Neural progenitor cell (in vitro differentiated cells): ENCODE data around the gene AP2A2.

ENCODE experiments used
- CTCF ChIP-seq: fragments of 200-600 bp; sonication (generic); IDR thresholded peaks from 2 replicates; pipeline ENCODE4 v1.5.1; 2017; ENCODE audit warnings: antibody characterized with exemption, mild to moderate bottlenecking
- EZH2phosphoT487 ChIP-seq: fragments of 200-600 bp; sonication (generic); IDR thresholded peaks from 2 replicates; pipeline ENCODE4 v1.6.1; 2017; ENCODE audit warnings: antibody characterized with exemption

DNA sequence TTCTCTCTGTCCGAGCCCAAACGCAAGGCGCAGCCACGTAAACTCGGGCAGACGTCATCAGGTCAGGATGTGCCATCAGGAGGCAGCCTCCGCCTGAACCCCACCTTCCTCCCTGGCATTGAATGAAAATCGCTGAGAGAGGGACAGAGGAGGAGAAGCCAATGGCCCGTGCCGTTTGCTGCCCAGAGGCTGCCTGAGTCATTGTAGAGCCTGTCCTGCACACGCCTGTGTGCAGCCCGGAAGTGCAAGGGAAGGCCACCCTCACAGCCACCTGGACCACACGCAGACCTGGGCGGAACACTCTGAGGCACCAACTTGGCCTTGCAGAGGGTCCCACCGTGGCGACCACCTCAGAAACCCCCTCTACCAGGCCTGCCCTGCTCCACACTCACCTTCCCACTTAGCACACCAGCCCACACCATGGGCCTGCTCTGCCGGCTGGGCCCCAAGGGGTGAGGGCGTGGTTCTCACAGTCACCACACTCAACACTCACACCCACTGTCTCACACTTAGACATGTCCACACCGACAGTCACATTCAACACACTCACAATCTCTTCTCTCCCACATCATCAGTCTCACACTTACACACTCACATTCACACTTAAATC, 24.1 kb upstream of the AP2A2 start:
- TF ChIP-seq CTCF (no peak), EZH2phosphoT487 (no peak)
